Subcutaneous abdominal adipose tissue (tissue), 5 donors: ENCODE data around the gene CDKAL1.

Experiments
- H3K27ac ChIP-seq: one replicate; pipeline ENCODE4 v1.7.0; 2013; ENCODE audit warnings: low read depth, mild to moderate bottlenecking, inconsistent platforms, low read length, moderate library complexity
- H3K27me3 ChIP-seq, 5 donors: one replicate each; pipeline ENCODE4 v1.7.0; 2013; ENCODE audit warnings: low read length in 5 of 5, inconsistent platforms in 1 of 5; ENCODE audit not compliant: control insufficient read depth in 5 of 5, insufficient read depth in 4 of 5
- H3K36me3 ChIP-seq, 5 donors: one replicate each; pipeline ENCODE4 v1.7.0; 2013; ENCODE audit warnings: low read length in 5 of 5; ENCODE audit not compliant: control insufficient read depth in 5 of 5, insufficient read depth in 5 of 5
- H3K4me1 ChIP-seq, 5 donors: one replicate each; pipeline ENCODE4 v1.7.0; 2013; ENCODE audit warnings: low read length in 5 of 5, mild to moderate bottlenecking in 3 of 5, moderate library complexity in 1 of 5; ENCODE audit not compliant: control insufficient read depth in 5 of 5, insufficient read depth in 5 of 5
- H3K4me3 ChIP-seq, 5 donors: one replicate each; pipeline ENCODE4 v1.7.0; 2013; ENCODE audit warnings: low read length in 5 of 5, low read depth in 1 of 5
- H3K9ac ChIP-seq, 5 donors: one replicate each; pipeline ENCODE4 v1.7.0; 2013; ENCODE audit warnings: low read length in 5 of 5, mild to moderate bottlenecking in 4 of 5, moderate library complexity in 3 of 5
- H3K9me3 ChIP-seq, 5 donors: one replicate each; pipeline ENCODE4 v1.7.0; 2013; ENCODE audit warnings: low read length in 5 of 5; ENCODE audit not compliant: control insufficient read depth in 5 of 5
- donor health status: healthy.
- donor health status: healthy.
- donor health status: healthy.
- donor health status: healthy.
- donor health status: healthy.

Gene CDKAL1

GRCh38 chr6:21003780-21004541 is 469.7 kb downstream of the CDKAL1 start:
- no peak overlapping the region for H3K9ac ChIP-seq
- H3K4me1 ChIP-seq = peaks cover 0 to 20% (median 0%) of the 10 kb centered on the region in 5 donors
- H3K27me3 ChIP-seq = no peaks in the 10 kb centered on the region
- H3K36me3 ChIP-seq = peaks cover 0 to 4% (median 0%) of the 10 kb centered on the region in 5 donors
- H3K9me3 ChIP-seq = no peaks in the 10 kb centered on the region
- no peak overlapping the region for H3K27ac ChIP-seq
- H3K4me3 ChIP-seq = no peak overlapping the region

- no peak overlapping the region for H3K9ac ChIP-seq
- H3K27ac ChIP-seq = no peak overlapping the region
- peaks cover 0 to 4% (median 0%) of the 10 kb centered on the region in 5 donors for H3K36me3 ChIP-seq
- no peaks in the 10 kb centered on the region for H3K27me3 ChIP-seq
- no peaks in the 10 kb centered on the region for H3K9me3 ChIP-seq
- H3K4me3 ChIP-seq = no peak overlapping the region
- peaks cover 0 to 15% (median 0%) of the 10 kb centered on the region in 5 donors for H3K4me1 ChIP-seq
Observed at GRCh38 chr6:21005816-21006570, 471.7 kb downstream of the CDKAL1 start.

- Histone ChIP-seq H3K4me3 (no peak overlapping the region), H3K9me3 (no peaks in the 10 kb centered on the region), H3K36me3 (no peaks in the 10 kb centered on the region)
Observed at GRCh38 chr6:21019614-21020013, 485.4 kb downstream of the CDKAL1 start.

GRCh38 chr6:21022343-21023107 is 488.3 kb downstream of the CDKAL1 start:
- H3K4me3 ChIP-seq = no peak overlapping the region
- H3K9ac ChIP-seq = no peak overlapping the region
- no peaks in the 10 kb centered on the region for H3K36me3 ChIP-seq
- H3K9me3 ChIP-seq = peaks cover 0 to 2% (median 0%) of the 10 kb centered on the region in 5 donors
- no peak overlapping the region for H3K27ac ChIP-seq
- H3K27me3 ChIP-seq = no peaks in the 10 kb centered on the region
- H3K4me1 ChIP-seq = no peaks in the 10 kb centered on the region

More at GRCh38 chr6:21019614-21020013, 485.4 kb downstream of the CDKAL1 start:
- no peak overlapping the region for H3K27ac ChIP-seq
- H3K27me3 ChIP-seq = no peaks in the 10 kb centered on the region
- H3K4me1 ChIP-seq = no peaks in the 10 kb centered on the region
- H3K9ac ChIP-seq = no peak overlapping the region

GRCh38 chr6:21023210-21023609 is 489.0 kb downstream of the CDKAL1 start:
- no peaks in the 10 kb centered on the region for H3K4me1 ChIP-seq
- H3K27ac ChIP-seq = no peak overlapping the region
- no peak overlapping the region for H3K4me3 ChIP-seq
- no peak overlapping the region for H3K9ac ChIP-seq
- no peaks in the 10 kb centered on the region for H3K36me3 ChIP-seq
- H3K27me3 ChIP-seq = no peaks in the 10 kb centered on the region
- peaks cover 0 to 3% (median 0%) of the 10 kb centered on the region in 5 donors for H3K9me3 ChIP-seq

GRCh38 chr6:21024616-21025015 is 490.4 kb downstream of the CDKAL1 start:
- no peaks in the 10 kb centered on the region for H3K27me3 ChIP-seq

GRCh38 chr6:21026576-21027273 is 492.5 kb downstream of the CDKAL1 start:
- H3K4me1 ChIP-seq = no peaks in the 10 kb centered on the region
- no peak overlapping the region for H3K4me3 ChIP-seq
- H3K27ac ChIP-seq = no peak overlapping the region
- peaks cover 0 to 3% (median 0%) of the 10 kb centered on the region in 5 donors for H3K9me3 ChIP-seq
- no peaks in the 10 kb centered on the region for H3K27me3 ChIP-seq
- H3K36me3 ChIP-seq = no peaks in the 10 kb centered on the region
- no peak overlapping the region for H3K9ac ChIP-seq

More at GRCh38 chr6:21024616-21025015, 490.4 kb downstream of the CDKAL1 start:
- Histone ChIP-seq H3K9me3 (peaks cover 0 to 3% (median 0%) of the 10 kb centered on the region in 5 donors), H3K36me3 (no peaks in the 10 kb centered on the region), H3K4me3 (no peak overlapping the region), H3K4me1 (no peaks in the 10 kb centered on the region), H3K9ac (no peak overlapping the region), H3K27ac (no peak overlapping the region)

- Histone ChIP-seq H3K9ac (no peak overlapping the region), H3K27ac (no peak overlapping the region), H3K4me1 (no peaks in the 10 kb centered on the region), H3K9me3 (peaks cover 0 to 3% (median 0%) of the 10 kb centered on the region in 5 donors), H3K27me3 (no peaks in the 10 kb centered on the region), H3K4me3 (no peak overlapping the region), H3K36me3 (no peaks in the 10 kb centered on the region)
Observed at GRCh38 chr6:21027507-21027906, 493.2 kb downstream of the CDKAL1 start.

GRCh38 chr6:21031182-21031581 is 496.9 kb downstream of the CDKAL1 start:
- Histone ChIP-seq H3K9me3 (peaks cover 0 to 3% (median 0%) of the 10 kb centered on the region in 5 donors), H3K4me3 (no peak overlapping the region), H3K27me3 (no peaks in the 10 kb centered on the region), H3K4me1 (peaks cover 0 to 9% (median 3%) of the 10 kb centered on the region in 5 donors), H3K9ac (no peak overlapping the region), H3K27ac (no peak overlapping the region), H3K36me3 (no peaks in the 10 kb centered on the region)
